GM12874 (cell line): ENCODE measurements around the gene LCE1F.

Source experiments
- CTCF ChIP-seq: IDR thresholded peaks from 2 replicates; pipeline ENCODE4 v1.5.1; 2011; ENCODE audit warnings: low read depth, mild to moderate bottlenecking, control low read depth, low read length, moderate library complexity; ENCODE audit not compliant: insufficient read depth

LCE1F gene

GRCh38 chr1:152774875-152775274 is at the start of gene LCE1F:
LCE1F (plus strand) TSS chr1:152775140; CDS start chr1:152776372, 1,232 bp downstream.
- no peak for TF ChIP-seq CTCF

GRCh38 chr1:152725261-152725660 is 49.7 kb upstream of the LCE1F start:
- no peak for TF ChIP-seq CTCF

GRCh38 chr1:152728986-152729385 is 46.0 kb upstream of the LCE1F start:
- TF ChIP-seq CTCF = no peak

- TF ChIP-seq CTCF = peak; percentile 30; the same call in 1 of the 2 replicates
Measured at GRCh38 chr1:152735648-152736047, 39.3 kb upstream of the LCE1F start.

- no peak for TF ChIP-seq CTCF
Measured at GRCh38 chr1:152737997-152738396, 36.9 kb upstream of the LCE1F start.

- TF ChIP-seq CTCF = no peak
Measured at GRCh38 chr1:152739841-152740240, 35.1 kb upstream of the LCE1F start.

- no peak for TF ChIP-seq CTCF
Measured at GRCh38 chr1:152741656-152742055, 33.3 kb upstream of the LCE1F start.
